NCI-H524 treated with DMSO at 0.1 percent for 48 hours (cell line): ENCODE data around the gene FOXP1.
"Not testable (repeated sequence)": the region's sequence is repeated elsewhere in the genome, so short reads cannot be mapped to it uniquely, and the experiment has no call there.

Experiments
- DNase-seq: peaks from one replicate; lab custom pipeline; 2025; lab: John Stamatoyannopoulos, UW

FOXP1 gene

GRCh38 chr3:71031181-71031580 is 552.3 kb downstream of the FOXP1 start:
- no peak for DNase-seq

GRCh38 chr3:71030748-71031147 is 552.8 kb downstream of the FOXP1 start:
- no peak for DNase-seq

GRCh38 chr3:71029770-71030169 is 553.8 kb downstream of the FOXP1 start:
- no peak for DNase-seq

GRCh38 chr3:71028802-71029201 is 554.7 kb downstream of the FOXP1 start:
- DNase-seq = no peak

- DNase-seq = no peak
Measured at GRCh38 chr3:71028184-71028583, 555.3 kb downstream of the FOXP1 start.

- no peak for DNase-seq
Measured at GRCh38 chr3:71026634-71027578, 556.6 kb downstream of the FOXP1 start.

- DNase-seq = no peak
Measured at GRCh38 chr3:71025516-71025915, 558.0 kb downstream of the FOXP1 start.

- no peak for DNase-seq
Measured at GRCh38 chr3:71025010-71025409, 558.5 kb downstream of the FOXP1 start.

- DNase-seq = no peak
Measured at GRCh38 chr3:71022551-71023335, 560.8 kb downstream of the FOXP1 start.

- DNase-seq = no peak
Measured at GRCh38 chr3:71018799-71019198, 564.7 kb downstream of the FOXP1 start.

GRCh38 chr3:71016178-71016845 is 567.2 kb downstream of the FOXP1 start:
- DNase-seq = no peak

GRCh38 chr3:71014616-71015015 is 568.9 kb downstream of the FOXP1 start:
- not testable (repeated sequence) for DNase-seq

- DNase-seq = no peak
Measured at GRCh38 chr3:71012971-71013370, 570.6 kb downstream of the FOXP1 start.

GRCh38 chr3:71011565-71012287 is 571.8 kb downstream of the FOXP1 start:
- no peak for DNase-seq

GRCh38 chr3:71010726-71011455 is 572.6 kb downstream of the FOXP1 start:
- DNase-seq = no peak

- no peak for DNase-seq
Measured at GRCh38 chr3:71008350-71008935, 575.1 kb downstream of the FOXP1 start.

- DNase-seq = no peak
Measured at GRCh38 chr3:71006810-71007785, 576.4 kb downstream of the FOXP1 start.

- DNase-seq = no peak
Measured at GRCh38 chr3:71005702-71006321, 577.7 kb downstream of the FOXP1 start.

- DNase-seq = no peak
Measured at GRCh38 chr3:71003511-71003910, 580.0 kb downstream of the FOXP1 start.
